HG02852 (cell line): ENCODE measurements around the gene RNF7.
A peak's percentile ranks its signal among the peaks of the same experiment; 100 is the strongest.
"Not testable (repeated sequence)": the region's sequence is repeated elsewhere in the genome, so short reads cannot be mapped to it uniquely, and the experiment has no call there.

Experiments used
- ATAC-seq: cut with Tn5 transposase; IDR thresholded peaks from one replicate; pipeline ENCODE4 v1.9.1; 2021; ENCODE audit warnings: mild to moderate bottlenecking, moderate library complexity; ENCODE audit not compliant: unreplicated experiment

Gene RNF7

GRCh38 chr3:141777957-141778813, 40.1 kb downstream of the RNF7 start:
- ATAC-seq, result no peak

- no peak for ATAC-seq
Measured at GRCh38 chr3:141779667-141780066, 41.6 kb downstream of the RNF7 start.

GRCh38 chr3:141782386-141782932, 44.4 kb downstream of the RNF7 start:
- ATAC-seq, result no peak

- ATAC-seq, result no peak
Measured at GRCh38 chr3:141783632-141784031, 45.5 kb downstream of the RNF7 start.

- ATAC-seq, result no peak
Measured at GRCh38 chr3:141784096-141784495, 46.0 kb downstream of the RNF7 start.

- ATAC-seq, result no peak
Measured at GRCh38 chr3:141784531-141784930, 46.4 kb downstream of the RNF7 start.

GRCh38 chr3:141788149-141788548, 50.1 kb downstream of the RNF7 start:
- no peak for ATAC-seq

- ATAC-seq, result not testable (repeated sequence)
Measured at GRCh38 chr3:141788750-141789149, 50.7 kb downstream of the RNF7 start.

GRCh38 chr3:141789281-141789680, 51.2 kb downstream of the RNF7 start:
- no peak for ATAC-seq

GRCh38 chr3:141790171-141790570, 52.1 kb downstream of the RNF7 start:
- no peak for ATAC-seq

GRCh38 chr3:141792495-141792894, 54.4 kb downstream of the RNF7 start:
- no peak for ATAC-seq

- no peak for ATAC-seq
Measured at GRCh38 chr3:141793476-141794260, 55.6 kb downstream of the RNF7 start.

- no peak for ATAC-seq
Measured at GRCh38 chr3:141795276-141795675, 57.2 kb downstream of the RNF7 start.

GRCh38 chr3:141795741-141796080, 57.6 kb downstream of the RNF7 start:
- no peak for ATAC-seq

GRCh38 chr3:141796081-141796888, 58.2 kb downstream of the RNF7 start:
- ATAC-seq, result peak; percentile 94
